GM12872 (cell line): ENCODE data around the gene AIMP1.

Source experiments
- TF ChIP-seq, protein P1 (sequence below): IDR thresholded peaks from 3 replicates; pipeline ENCODE4 v1.5.1; 2011; ENCODE audit warnings: low read depth, mild to moderate bottlenecking, low read length, moderate library complexity; ENCODE audit not compliant: insufficient read depth

Gene AIMP1

DNA sequence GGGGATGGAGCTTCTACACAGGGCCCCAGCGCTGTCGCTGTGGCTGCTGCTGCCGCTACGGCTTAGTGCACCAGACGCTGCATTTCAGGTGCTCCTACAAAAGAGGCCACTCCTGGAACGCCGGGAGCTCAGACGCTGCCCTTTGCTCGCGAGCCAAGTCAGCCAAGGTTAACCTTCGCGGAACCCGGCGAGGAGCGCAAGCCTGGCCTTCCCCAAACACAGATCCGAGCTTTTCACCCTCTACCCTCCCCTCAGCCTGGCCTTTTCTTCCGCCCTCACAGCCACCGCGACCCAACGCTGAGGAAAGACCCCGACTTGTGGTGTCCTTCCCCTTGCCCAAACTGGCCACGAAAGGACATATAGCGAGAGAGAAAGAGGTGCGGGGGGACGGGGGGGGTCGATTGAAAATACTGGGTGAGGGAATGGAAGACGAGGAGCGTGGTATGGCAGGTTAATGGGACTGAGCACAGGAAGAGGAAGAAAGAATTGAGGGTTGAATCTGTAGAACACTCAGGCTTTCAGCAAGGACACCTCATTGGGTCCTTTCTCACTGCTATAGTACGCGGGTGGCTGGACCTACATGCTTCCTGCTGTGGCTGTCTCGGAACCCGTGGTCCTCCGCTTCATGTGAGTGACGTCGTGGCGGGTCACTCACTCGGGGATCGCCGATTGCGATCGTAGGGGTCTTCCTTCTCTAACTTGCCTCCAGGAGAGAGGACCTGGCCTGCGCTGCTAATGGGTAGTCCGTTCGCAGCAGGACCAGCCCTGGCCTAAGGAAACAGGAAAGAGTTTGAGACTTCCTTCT lies at the start of gene AIMP1, which contains the start of gene TBCK:
Gene AIMP1 (plus strand): TSS at position 583 of the 805 bp plus-strand sequence. CDS start 8,460 bp downstream, outside the sequence.
Gene TBCK (minus strand): TSS at position 242 of the 805 bp plus-strand sequence. CDS start 7,249 bp downstream, outside the sequence.
- TF ChIP-seq, protein P1, sequence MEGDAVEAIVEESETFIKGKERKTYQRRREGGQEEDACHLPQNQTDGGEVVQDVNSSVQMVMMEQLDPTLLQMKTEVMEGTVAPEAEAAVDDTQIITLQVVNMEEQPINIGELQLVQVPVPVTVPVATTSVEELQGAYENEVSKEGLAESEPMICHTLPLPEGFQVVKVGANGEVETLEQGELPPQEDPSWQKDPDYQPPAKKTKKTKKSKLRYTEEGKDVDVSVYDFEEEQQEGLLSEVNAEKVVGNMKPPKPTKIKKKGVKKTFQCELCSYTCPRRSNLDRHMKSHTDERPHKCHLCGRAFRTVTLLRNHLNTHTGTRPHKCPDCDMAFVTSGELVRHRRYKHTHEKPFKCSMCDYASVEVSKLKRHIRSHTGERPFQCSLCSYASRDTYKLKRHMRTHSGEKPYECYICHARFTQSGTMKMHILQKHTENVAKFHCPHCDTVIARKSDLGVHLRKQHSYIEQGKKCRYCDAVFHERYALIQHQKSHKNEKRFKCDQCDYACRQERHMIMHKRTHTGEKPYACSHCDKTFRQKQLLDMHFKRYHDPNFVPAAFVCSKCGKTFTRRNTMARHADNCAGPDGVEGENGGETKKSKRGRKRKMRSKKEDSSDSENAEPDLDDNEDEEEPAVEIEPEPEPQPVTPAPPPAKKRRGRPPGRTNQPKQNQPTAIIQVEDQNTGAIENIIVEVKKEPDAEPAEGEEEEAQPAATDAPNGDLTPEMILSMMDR = no peak

DNA sequence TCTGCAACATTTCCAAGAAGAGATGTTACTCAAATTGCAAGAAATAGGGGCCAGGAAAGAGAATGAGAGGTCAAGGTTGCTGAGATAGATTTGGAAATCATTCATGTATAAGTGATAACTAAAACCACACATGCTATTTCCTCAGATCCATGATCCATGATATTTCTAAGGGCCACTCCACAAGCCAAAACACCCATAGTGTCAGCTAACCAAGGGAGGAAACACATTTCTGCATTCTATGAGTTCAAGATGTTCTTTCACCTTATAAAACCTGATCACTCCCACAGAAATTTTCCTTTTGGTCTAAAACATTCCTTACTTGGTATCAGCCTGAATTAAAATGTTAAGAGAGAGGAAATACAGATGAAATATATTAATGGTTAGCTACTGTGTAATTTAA lies 47.6 kb upstream of the AIMP1 start:
- TF ChIP-seq, protein P1 = no peak

DNA sequence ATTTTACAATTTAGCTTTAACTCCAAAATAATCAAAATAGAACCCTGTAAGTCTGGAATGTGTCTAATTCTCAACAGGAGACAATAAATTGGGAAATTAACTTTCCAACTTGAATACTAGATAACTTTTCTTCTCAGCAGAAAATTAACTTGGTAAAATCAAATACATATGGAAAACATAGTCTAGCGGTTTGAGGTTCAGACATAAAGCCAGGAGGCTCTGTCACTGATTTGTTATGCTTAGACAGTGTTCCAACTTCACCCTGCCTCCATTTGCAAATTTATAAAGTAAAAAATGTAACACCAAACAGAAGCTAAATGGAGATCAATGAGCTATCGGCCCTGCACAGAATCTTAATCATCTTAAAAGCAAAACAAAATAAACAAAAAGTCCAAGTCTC lies 46.6 kb upstream of the AIMP1 start:
- TF ChIP-seq, protein P1 = no peak

DNA sequence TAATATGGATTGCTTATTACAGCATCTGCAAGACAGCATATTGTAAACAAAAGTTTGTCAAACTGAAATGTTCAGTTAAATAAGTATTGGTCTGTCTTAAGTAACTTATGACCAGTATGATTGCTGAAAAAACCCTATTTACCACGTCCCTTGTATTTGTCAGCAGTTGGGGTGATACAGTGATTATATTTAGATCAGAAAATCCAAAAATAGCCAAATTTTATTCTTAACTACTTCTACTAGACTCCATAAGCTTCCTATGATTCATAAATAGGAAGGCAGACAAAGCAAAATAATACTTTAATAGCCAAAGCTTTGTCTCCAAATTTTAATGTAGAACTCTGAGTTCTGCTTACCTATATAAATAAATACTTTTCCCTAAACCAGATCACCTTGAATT lies 45.6 kb upstream of the AIMP1 start:
- TF ChIP-seq, protein P1 = no peak

DNA sequence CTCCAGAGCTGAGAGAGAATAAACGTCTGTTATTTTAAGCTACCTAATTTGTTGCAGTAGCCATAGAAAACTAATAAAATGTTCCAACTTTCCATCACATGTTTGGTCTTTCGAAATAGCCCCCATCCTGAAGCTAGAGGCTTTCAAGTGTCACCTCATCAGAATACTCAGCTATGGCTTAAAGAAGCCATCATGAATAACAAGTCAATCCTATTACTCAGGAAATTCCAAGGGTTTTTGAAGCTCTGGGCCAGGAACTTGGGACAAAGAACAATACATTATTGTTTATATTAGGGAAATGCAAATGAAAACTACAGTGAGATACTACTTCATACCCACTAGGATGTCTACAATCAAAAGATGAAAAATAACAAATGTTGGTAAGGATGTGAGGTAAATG lies 42.5 kb upstream of the AIMP1 start:
- TF ChIP-seq, protein P1 = no peak

DNA sequence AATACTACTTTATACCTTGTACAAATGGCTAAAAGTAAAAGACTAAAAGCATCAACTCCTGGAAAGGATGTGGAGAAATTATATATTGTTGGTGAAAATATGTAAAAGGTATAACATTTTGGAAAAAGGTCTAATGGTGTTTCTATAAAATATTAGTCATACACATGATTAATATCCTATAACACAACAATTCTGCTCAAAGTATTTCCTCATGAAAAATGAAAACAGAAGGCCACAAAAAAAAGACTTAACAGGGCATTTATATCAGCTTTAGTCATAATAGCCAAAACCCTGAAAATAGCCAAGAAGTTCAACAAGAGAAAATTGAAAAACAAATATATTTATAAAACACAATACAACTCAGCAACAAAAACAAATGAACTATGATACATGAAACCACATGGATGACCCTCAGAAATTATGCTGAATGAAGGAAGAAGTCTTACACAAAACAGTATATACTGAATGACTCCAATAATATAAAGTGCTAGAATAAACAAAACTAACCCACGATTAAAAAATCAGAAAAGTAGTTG lies 39.1 kb upstream of the AIMP1 start:
- TF ChIP-seq, protein P1 = no peak

DNA sequence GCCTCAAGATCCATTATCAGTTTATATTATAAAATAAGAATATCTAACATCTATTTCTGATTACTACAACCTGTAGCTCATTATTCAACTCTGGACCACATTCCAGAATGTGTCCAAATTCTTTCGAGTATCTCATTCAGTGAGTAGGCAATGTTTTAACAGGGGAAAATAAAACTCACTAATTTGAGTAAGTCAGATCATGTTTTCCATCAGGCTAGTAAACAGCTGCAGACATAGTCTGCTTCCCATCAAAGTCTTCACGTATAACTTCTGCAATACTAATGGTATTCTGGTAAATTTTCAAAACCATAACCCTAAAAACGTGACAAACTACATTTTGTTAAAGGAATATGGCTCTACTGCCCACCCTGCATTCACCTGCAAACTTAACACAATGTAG lies 32.1 kb upstream of the AIMP1 start:
- TF ChIP-seq, protein P1 = no peak
